Smooth muscle cell of the brain vasculature (primary cell): ENCODE data around the gene IQGAP2.
"Not testable (repeated sequence)": the region's sequence is repeated elsewhere in the genome, so short reads cannot be mapped to it uniquely, and the experiment has no call there.

Experiments used
- DNase-seq: peaks from one replicate; pipeline ENCODE4 v3.0.0-alpha.2; 2012; ENCODE audit warnings: low read depth, low spot score

IQGAP2 gene

GRCh38 chr5:76402886-76403765, at the start of gene IQGAP2:
IQGAP2 (plus strand) TSS chr5:76403285; CDS start chr5:76403546, 261 bp downstream.
- no peak for DNase-seq

- DNase-seq: no peak
These were observed 46.2 kb upstream of the IQGAP2 start for GRCh38 chr5:76356887-76357286.

- DNase-seq: no peak
These were observed 39.5 kb upstream of the IQGAP2 start for GRCh38 chr5:76363352-76364225.

GRCh38 chr5:76364226-76364589, 38.9 kb upstream of the IQGAP2 start:
- DNase-seq: no peak

GRCh38 chr5:76365561-76365960, 37.5 kb upstream of the IQGAP2 start:
- no peak for DNase-seq

- DNase-seq: no peak
These were observed 36.5 kb upstream of the IQGAP2 start for GRCh38 chr5:76366596-76366995.

GRCh38 chr5:76367623-76368371, 35.3 kb upstream of the IQGAP2 start:
- DNase-seq: no peak

GRCh38 chr5:76368941-76369340, 34.1 kb upstream of the IQGAP2 start:
- no peak for DNase-seq

- DNase-seq: not testable (repeated sequence)
These were observed 33.4 kb upstream of the IQGAP2 start for GRCh38 chr5:76369668-76370067.

- no peak for DNase-seq
These were observed 31.1 kb upstream of the IQGAP2 start for GRCh38 chr5:76371960-76372322.

- peak; percentile 31 for DNase-seq
These were observed 30.6 kb upstream of the IQGAP2 start for GRCh38 chr5:76372323-76373054.

- no peak for DNase-seq
These were observed 26.8 kb upstream of the IQGAP2 start for GRCh38 chr5:76376148-76376865.

- no peak for DNase-seq
These were observed 26.2 kb upstream of the IQGAP2 start for GRCh38 chr5:76376866-76377230.

GRCh38 chr5:76378355-76378754, 24.7 kb upstream of the IQGAP2 start:
- no peak for DNase-seq

- DNase-seq: no peak
These were observed 23.8 kb upstream of the IQGAP2 start for GRCh38 chr5:76379316-76379715.

GRCh38 chr5:76379855-76380254, 23.2 kb upstream of the IQGAP2 start:
- no peak for DNase-seq

GRCh38 chr5:76380346-76381066, 22.6 kb upstream of the IQGAP2 start:
- no peak for DNase-seq

- no peak for DNase-seq
These were observed 19.8 kb upstream of the IQGAP2 start for GRCh38 chr5:76383126-76383832.

GRCh38 chr5:76384189-76384588, 18.9 kb upstream of the IQGAP2 start:
- DNase-seq: no peak
